CD4-positive, alpha-beta T cell (primary cell): ENCODE measurements around the gene ARHGAP27. TPM values are rescaled to one million over a fixed set of nuclear protein-coding genes. Genes with fewer than 3 reads are reported as not detected.
A peak's percentile ranks its signal among the peaks of the same experiment; 100 is the strongest.

ENCODE experiments used
- ATAC-seq: fragments of 200-7000 bp; cut with Tn5 transposase; one replicate; pipeline ENCODE4 v1.10.0; 2022; ENCODE audit warnings: mild to moderate bottlenecking; ENCODE audit not compliant: poor library complexity
- CTCF ChIA-PET: fragments of 350-600 bp; sonication (Branson Sonifier 250); formaldehyde crosslinking; loops from one replicate; lab custom pipeline; 2021; ENCODE audit warnings: antibody characterized with exemption, inconsistent platforms; lab: Charles Lee
- POLR2A ChIA-PET: fragments of 350-600 bp; sonication (Branson Sonifier 250); formaldehyde crosslinking; loops from one replicate; lab custom pipeline; 2021; ENCODE audit warnings: antibody characterized with exemption, inconsistent platforms; lab: Charles Lee
- DNase-seq, 14 experiments: peaks; one replicate each; pipeline ENCODE4 v3.0.0-alpha.2; 2013 to 2020; ENCODE audit warnings: mixed read lengths in 2 of 14
- H3K27ac ChIP-seq, 2 donors: one replicate each; pipeline versions ENCODE4 v1.5.1 to v1.7.0; 2013; ENCODE audit warnings: low read length in 2 of 2, low read depth in 1 of 2, mild to moderate bottlenecking in 1 of 2
- H3K27me3 ChIP-seq, 2 experiments: 1 replicate in 1 of 2; 2 replicates in 1 of 2; pipeline versions ENCODE4 v1.6.1 to v1.7.0; 2013; ENCODE audit warnings: low read length in 2 of 2, control low read depth in 1 of 2, mild to moderate bottlenecking in 1 of 2, moderate library complexity in 1 of 2; ENCODE audit not compliant: insufficient read depth in 2 of 2, control insufficient read depth in 1 of 2
- H3K36me3 ChIP-seq: one replicate; pipeline ENCODE4 v1.6.1; 2013; ENCODE audit warnings: low read length, control low read depth; ENCODE audit not compliant: insufficient read depth
- H3K4me1 ChIP-seq: one replicate; pipeline ENCODE4 v1.6.1; 2013; ENCODE audit warnings: low read length, control low read depth; ENCODE audit not compliant: insufficient read depth
- H3K4me3 ChIP-seq: one replicate; pipeline ENCODE4 v1.5.1; 2013; ENCODE audit warnings: mild to moderate bottlenecking, low read length, moderate library complexity
- H3K9me3 ChIP-seq, 2 experiments: 1 replicate in 1 of 2; 2 replicates in 1 of 2; pipeline versions ENCODE4 v1.6.1 to v1.7.0; 2013; ENCODE audit warnings: low read length in 2 of 2, mild to moderate bottlenecking in 2 of 2, control low read depth in 1 of 2, moderate library complexity in 1 of 2; ENCODE audit not compliant: control insufficient read depth in 1 of 2, insufficient read depth in 1 of 2
- H3K27ac Mint-ChIP-seq: one replicate; pipeline ENCODE4 v1.8.0; 2020; ENCODE audit warnings: mixed read lengths
- H3K27me3 Mint-ChIP-seq: one replicate; pipeline ENCODE4 v1.8.0; 2021; ENCODE audit warnings: mixed read lengths
- H3K36me3 Mint-ChIP-seq: one replicate; pipeline ENCODE4 v1.8.0; 2021; ENCODE audit warnings: low read depth, mixed read lengths
- H3K4me1 Mint-ChIP-seq: one replicate; pipeline ENCODE4 v1.8.0; 2021; ENCODE audit warnings: low read depth, mixed read lengths
- H3K4me3 Mint-ChIP-seq: one replicate; pipeline ENCODE4 v1.8.0; 2020; ENCODE audit warnings: mild to moderate bottlenecking, mixed read lengths
- H3K9me3 Mint-ChIP-seq: one replicate; pipeline ENCODE4 v1.8.0; 2020; ENCODE audit warnings: mixed read lengths
- intact Hi-C, 2 experiments: fragments of 100-400 bp; cut with DNase I in 1 of 2; cut with micrococcal nuclease in 1 of 2; formaldehyde crosslinking; loops; one replicate each; pipeline versions ENCODE4 v1.15.1 to v1.9.0; 2023 to 2025; cut with DNase I, micrococcal nuclease
- total RNA-seq, 174 experiments: library from RNA in 2 of 174; stranded (reverse) in 2 of 174; gene quantifications; one replicate each; pipeline ENCODE4 v1.2.3 and lab custom pipeline; 2021 to 2026
- TF ChIP-seq, protein P1 (sequence below): fragments of 200-600 bp; IDR thresholded peaks from one replicate; pipeline ENCODE4 v1.8.0; 2022; ENCODE audit warnings: antibody characterized with exemption, mild to moderate bottlenecking

ARHGAP27 gene
- total RNA-seq, 2 experiments from 2014 or later = 33.3 to 35.2 TPM

DNA sequence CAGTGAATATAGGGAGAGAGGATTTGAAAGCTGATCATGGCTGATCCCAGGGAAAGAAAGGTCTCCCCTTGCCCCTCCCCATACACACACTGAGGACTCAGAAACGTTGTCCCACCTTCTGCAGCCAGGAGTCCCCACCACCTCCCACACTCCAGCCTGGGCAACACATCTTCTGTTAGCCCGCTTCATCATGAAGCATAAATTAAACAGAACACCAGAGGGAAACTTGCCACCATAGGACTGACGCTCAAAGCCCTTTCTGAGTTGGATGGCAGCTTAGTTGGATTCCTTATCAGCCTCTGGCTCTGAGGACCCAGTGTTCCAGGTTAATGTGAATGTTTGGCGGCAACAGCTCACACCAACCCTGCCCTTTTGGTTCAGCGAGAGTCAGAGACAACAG, 33.9 kb downstream of the ARHGAP27 start:
- H3K4me3 Mint-ChIP-seq = no peak overlapping the region
- Histone ChIP-seq H3K9me3 (no peaks in the 10 kb centered on the region), H3K4me1 (peaks cover 2% of the 10 kb centered on the region), H3K36me3 (peaks cover 94% of the 10 kb centered on the region), H3K27me3 (no peaks in the 10 kb centered on the region), H3K27ac (no peak overlapping the region), H3K4me3 (no peak overlapping the region)
- H3K36me3 Mint-ChIP-seq = peaks cover 85% of the 10 kb centered on the region
- H3K27ac Mint-ChIP-seq = peak overlapping the region; percentile 56
- POLR2A ChIA-PET = no interaction called here
- H3K9me3 Mint-ChIP-seq = no peaks in the 10 kb centered on the region
- CTCF ChIA-PET = no interaction called here
- H3K27me3 Mint-ChIP-seq = no peaks in the 10 kb centered on the region
- TF ChIP-seq, protein P1, sequence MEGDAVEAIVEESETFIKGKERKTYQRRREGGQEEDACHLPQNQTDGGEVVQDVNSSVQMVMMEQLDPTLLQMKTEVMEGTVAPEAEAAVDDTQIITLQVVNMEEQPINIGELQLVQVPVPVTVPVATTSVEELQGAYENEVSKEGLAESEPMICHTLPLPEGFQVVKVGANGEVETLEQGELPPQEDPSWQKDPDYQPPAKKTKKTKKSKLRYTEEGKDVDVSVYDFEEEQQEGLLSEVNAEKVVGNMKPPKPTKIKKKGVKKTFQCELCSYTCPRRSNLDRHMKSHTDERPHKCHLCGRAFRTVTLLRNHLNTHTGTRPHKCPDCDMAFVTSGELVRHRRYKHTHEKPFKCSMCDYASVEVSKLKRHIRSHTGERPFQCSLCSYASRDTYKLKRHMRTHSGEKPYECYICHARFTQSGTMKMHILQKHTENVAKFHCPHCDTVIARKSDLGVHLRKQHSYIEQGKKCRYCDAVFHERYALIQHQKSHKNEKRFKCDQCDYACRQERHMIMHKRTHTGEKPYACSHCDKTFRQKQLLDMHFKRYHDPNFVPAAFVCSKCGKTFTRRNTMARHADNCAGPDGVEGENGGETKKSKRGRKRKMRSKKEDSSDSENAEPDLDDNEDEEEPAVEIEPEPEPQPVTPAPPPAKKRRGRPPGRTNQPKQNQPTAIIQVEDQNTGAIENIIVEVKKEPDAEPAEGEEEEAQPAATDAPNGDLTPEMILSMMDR = no peak
- ATAC-seq (no peak), DNase-seq (no peak)
- intact Hi-C loops = no loop called here
- H3K4me1 Mint-ChIP-seq = no peaks in the 10 kb centered on the region

DNA sequence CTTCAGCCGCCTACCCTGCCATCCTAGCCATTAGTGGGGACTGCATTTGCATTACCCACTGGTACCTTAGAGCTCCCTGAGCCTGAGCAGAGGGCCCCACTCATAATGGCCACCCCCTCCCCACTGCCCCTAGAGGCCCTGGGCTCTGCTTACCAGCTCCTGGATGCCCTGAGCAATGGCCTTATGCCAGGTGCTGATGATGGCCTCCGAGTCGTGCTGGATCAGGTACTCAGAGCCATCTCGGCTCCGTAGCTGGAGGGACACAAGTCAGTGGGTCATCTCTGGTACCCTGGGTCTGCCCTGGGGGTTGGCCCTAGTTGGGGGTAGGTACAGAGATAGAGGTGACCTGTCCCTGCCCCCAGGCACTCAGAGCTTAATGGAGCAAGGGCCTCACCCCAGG, 34.9 kb downstream of the ARHGAP27 start:
- Mint-ChIP-seq H3K27me3 (no peaks in the 10 kb centered on the region), H3K36me3 (peaks cover 76% of the 10 kb centered on the region), H3K27ac (peak overlapping the region; percentile 56), H3K4me3 (no peak overlapping the region), H3K9me3 (no peaks in the 10 kb centered on the region), H3K4me1 (no peaks in the 10 kb centered on the region)
- DNase-seq (no peak), ATAC-seq (no peak)
- peaks cover 86% of the 10 kb centered on the region for H3K36me3 ChIP-seq
- POLR2A ChIA-PET = interaction anchor here (1.6 kb wide), 1 partner anchor 172 kb away, joined by 4 read pairs; no protein-coding TSS in a partner anchor
- CTCF ChIA-PET = no interaction called here
- peaks cover 2% of the 10 kb centered on the region for H3K4me1 ChIP-seq
- H3K4me3 ChIP-seq = no peak overlapping the region
- no peak overlapping the region for H3K27ac ChIP-seq
- no peaks in the 10 kb centered on the region for H3K27me3 ChIP-seq
- no peaks in the 10 kb centered on the region for H3K9me3 ChIP-seq
- TF ChIP-seq, protein P1 = no peak
- intact Hi-C loops = no loop called here

DNA sequence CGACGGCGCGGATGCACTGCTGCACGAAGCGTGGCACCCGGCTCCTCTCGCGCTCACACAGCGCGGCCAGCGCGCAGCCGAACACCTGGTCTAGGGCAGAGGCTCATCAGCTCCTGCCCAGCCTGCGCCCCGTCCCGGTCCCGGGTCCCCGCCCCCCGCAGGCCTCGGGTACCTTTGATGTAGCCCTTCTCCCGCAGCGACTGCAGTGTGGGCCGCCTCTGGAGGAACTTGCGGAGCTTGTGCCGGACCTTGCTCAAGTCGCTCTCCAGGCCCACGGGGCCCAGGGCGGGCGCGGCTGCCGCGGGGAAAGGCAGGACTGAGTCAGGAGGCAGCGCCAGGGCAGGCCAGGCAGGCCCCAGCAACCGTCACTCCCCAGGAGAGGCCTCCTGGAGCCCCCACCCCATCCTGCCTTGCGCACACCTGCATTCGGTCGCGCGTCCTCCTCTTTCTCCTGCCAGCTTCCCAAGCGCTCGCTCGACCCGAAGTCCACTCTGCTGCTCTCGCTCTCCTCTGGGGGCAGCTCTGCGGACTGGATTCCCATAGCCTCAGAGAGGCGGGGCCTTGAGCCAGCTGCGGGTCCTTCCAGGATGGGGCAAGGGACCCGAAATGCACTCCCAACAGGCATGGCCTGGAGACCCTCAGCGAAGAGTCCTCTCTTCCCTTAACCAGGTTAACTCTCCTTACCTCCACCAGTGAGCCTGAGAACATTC, 36.0 kb downstream of the ARHGAP27 start:
- POLR2A ChIA-PET = interaction anchor here (0.9 to 1.6 kb wide), 2 partner anchors 167 to 171 kb away, joined by 3 to 4 read pairs; no protein-coding TSS in a partner anchor
- TF ChIP-seq, protein P1 = no peak
- no peak for ATAC-seq
- Mint-ChIP-seq H3K9me3 (no peaks in the 10 kb centered on the region), H3K36me3 (peaks cover 64% of the 10 kb centered on the region), H3K4me1 (peaks cover 1% of the 10 kb centered on the region), H3K27me3 (no peaks in the 10 kb centered on the region), H3K27ac (peak overlapping the region; percentile 15), H3K4me3 (no peak overlapping the region)
- intact Hi-C loops = no loop called here
- CTCF ChIA-PET = no interaction called here
- Histone ChIP-seq H3K4me1 (peaks cover 2% of the 10 kb centered on the region), H3K9me3 (no peaks in the 10 kb centered on the region), H3K4me3 (no peak overlapping the region), H3K27ac (no peak overlapping the region), H3K36me3 (peaks cover 75% of the 10 kb centered on the region), H3K27me3 (no peaks in the 10 kb centered on the region)
- DNase-seq = no peak
